ENCODE results near the gene MPZL3. TPM values are rescaled to one million over a fixed set of nuclear protein-coding genes. Genes with fewer than 3 reads are reported as not detected.
A peak's percentile ranks its signal among the peaks of the same experiment; 100 is the strongest.

The MPZL3 gene
- polyA plus RNA-seq, 1 donor, result 16.7 TPM

DNA sequence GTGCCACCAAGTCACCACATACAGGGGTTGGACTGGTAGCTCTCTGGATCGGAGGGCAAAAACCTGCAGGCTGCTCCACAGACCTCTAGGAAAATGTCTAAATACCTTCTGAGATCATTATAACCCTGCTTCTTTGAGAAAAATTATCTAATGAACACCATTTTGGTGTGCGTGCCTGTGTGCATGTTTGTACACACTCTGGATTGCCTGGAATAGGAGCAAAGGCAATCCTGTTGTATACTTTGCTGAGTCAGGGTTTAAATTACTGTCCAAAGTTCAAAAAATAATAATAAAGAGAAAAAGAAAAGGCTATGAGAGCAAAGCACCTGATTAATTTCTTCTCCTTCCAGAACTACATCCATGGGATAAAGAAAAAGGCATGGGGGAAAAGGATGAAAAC lies 38.4 kb downstream of the MPZL3 start:
- H3K4me3 ChIP-seq (ENCODE audit: low read length), result no peak overlapping the region

GRCh38 chr11:118213201-118213600 lies 39.0 kb downstream of the MPZL3 start:
- 80% methylated on average over 2 of the region's 4 CpGs for whole genome bisulfite sequencing (ENCODE audit: insufficient coverage, low lambda C conversion rate)
- Histone ChIP-seq H3K4me1 (ENCODE audit: control insufficient read depth, insufficient read depth, low read length) (peaks cover 53% of the 10 kb centered on the region), H3K27ac (ENCODE audit: low read length) (peak overlapping the region; percentile 95), H3K36me3 (ENCODE audit: control insufficient read depth, insufficient read depth, low read length) (no peaks in the 10 kb centered on the region), H3K27me3 (ENCODE audit: control insufficient read depth, insufficient read depth, low read length) (no peaks in the 10 kb centered on the region), H3K4me3 (ENCODE audit: low read length) (no peak overlapping the region), H3K9me3 (ENCODE audit: control insufficient read depth, low read depth, low read length) (no peaks in the 10 kb centered on the region)
- no peak for DNase-seq

More for the DNA sequence above, 38.4 kb downstream of the MPZL3 start:
- WGBS (ENCODE audit: insufficient coverage, low lambda C conversion rate), result no CpG with 5 or more reads among the region's 2 CpGs
- Histone ChIP-seq H3K4me1 (ENCODE audit: control insufficient read depth, insufficient read depth, low read length) (peaks cover 53% of the 10 kb centered on the region), H3K9me3 (ENCODE audit: control insufficient read depth, low read depth, low read length) (no peaks in the 10 kb centered on the region), H3K27me3 (ENCODE audit: control insufficient read depth, insufficient read depth, low read length) (no peaks in the 10 kb centered on the region), H3K27ac (ENCODE audit: low read length) (peak overlapping the region; percentile 95), H3K36me3 (ENCODE audit: control insufficient read depth, insufficient read depth, low read length) (no peaks in the 10 kb centered on the region)
- peak; percentile 66 to 88 for DNase-seq

GRCh38 chr11:118212781-118213191 lies 39.4 kb downstream of the MPZL3 start:
- Histone ChIP-seq H3K4me1 (ENCODE audit: control insufficient read depth, insufficient read depth, low read length) (peaks cover 53% of the 10 kb centered on the region), H3K36me3 (ENCODE audit: control insufficient read depth, insufficient read depth, low read length) (no peaks in the 10 kb centered on the region), H3K27ac (ENCODE audit: low read length) (peak overlapping the region; percentile 95), H3K27me3 (ENCODE audit: control insufficient read depth, insufficient read depth, low read length) (no peaks in the 10 kb centered on the region), H3K4me3 (ENCODE audit: low read length) (no peak overlapping the region), H3K9me3 (ENCODE audit: control insufficient read depth, low read depth, low read length) (no peaks in the 10 kb centered on the region)
- no CpG with 5 or more reads among the region's 2 CpGs for WGBS (ENCODE audit: insufficient coverage, low lambda C conversion rate)
- no peak for DNase-seq

DNA sequence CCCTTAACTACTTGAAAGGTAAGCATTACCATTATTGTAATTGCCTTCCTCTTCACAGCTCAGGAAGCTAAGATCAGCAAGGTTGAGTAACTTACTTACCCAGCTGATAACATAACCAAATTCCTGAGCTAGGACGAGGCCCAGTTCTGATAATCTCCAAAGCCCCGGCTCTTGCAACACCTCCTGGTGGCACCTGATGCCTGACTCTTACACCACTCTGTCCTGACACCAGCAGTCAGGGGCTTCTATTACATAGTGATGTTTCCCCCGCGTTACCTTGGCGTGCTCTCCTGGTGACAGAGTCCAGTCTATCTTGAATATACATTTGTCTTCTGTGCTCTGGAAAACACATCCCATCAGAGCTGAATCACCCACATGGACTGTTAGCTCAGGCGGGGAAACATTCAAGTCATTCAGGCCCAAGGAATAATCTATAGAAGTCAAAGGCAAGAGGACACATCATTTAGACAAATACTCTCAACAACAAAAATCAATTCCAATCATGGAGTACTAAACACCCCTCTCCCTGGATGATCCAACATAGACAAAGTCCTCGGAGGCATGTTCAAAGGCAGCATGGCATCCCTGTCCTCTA lies 39.9 kb downstream of the MPZL3 start:
- H3K27ac ChIP-seq (ENCODE audit: low read length), result peak overlapping the region; percentile 95
- no peak overlapping the region for H3K4me3 ChIP-seq (ENCODE audit: low read length)
- WGBS (ENCODE audit: insufficient coverage, low lambda C conversion rate), result no CpG with 5 or more reads among the region's 7 CpGs
- H3K4me1 ChIP-seq (ENCODE audit: control insufficient read depth, insufficient read depth, low read length), result peaks cover 54% of the 10 kb centered on the region
- H3K36me3 ChIP-seq (ENCODE audit: control insufficient read depth, insufficient read depth, low read length), result no peaks in the 10 kb centered on the region
- H3K27me3 ChIP-seq (ENCODE audit: control insufficient read depth, insufficient read depth, low read length), result no peaks in the 10 kb centered on the region
- H3K9me3 ChIP-seq (ENCODE audit: control insufficient read depth, low read depth, low read length), result no peaks in the 10 kb centered on the region
- peak; percentile 95 to 98 for DNase-seq

DNA sequence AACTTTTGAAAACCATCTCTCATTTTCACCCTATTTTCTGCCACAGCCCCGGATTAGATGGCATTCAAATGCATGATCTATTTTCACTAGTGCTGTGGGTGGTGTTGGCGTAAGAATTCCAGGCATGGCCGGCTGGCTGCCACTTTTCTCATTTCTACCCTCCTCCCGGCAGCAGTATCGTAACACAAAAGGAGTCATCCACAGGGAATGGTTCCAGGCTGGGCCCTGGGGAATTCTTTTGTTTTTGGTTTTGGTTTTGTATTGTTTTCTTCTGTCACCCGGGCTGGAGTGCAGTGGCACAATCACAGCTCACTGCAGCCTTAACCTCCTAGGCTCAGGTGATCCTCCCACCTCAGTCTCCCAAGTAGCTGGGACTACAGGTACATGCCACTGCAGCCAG lies 41.2 kb downstream of the MPZL3 start:
- 80% methylated on average over 1 of the region's 6 CpGs for WGBS (ENCODE audit: insufficient coverage, low lambda C conversion rate)
- DNase-seq, result no peak
- no peaks in the 10 kb centered on the region for H3K27me3 ChIP-seq (ENCODE audit: control insufficient read depth, insufficient read depth, low read length)
- no peaks in the 10 kb centered on the region for H3K36me3 ChIP-seq (ENCODE audit: control insufficient read depth, insufficient read depth, low read length)
- H3K27ac ChIP-seq (ENCODE audit: low read length), result peak overlapping the region; percentile 95
- H3K9me3 ChIP-seq (ENCODE audit: control insufficient read depth, low read depth, low read length), result no peaks in the 10 kb centered on the region
- H3K4me1 ChIP-seq (ENCODE audit: control insufficient read depth, insufficient read depth, low read length), result peaks cover 65% of the 10 kb centered on the region
- no peak overlapping the region for H3K4me3 ChIP-seq (ENCODE audit: low read length)

GRCh38 chr11:118210323-118210722 lies 41.8 kb downstream of the MPZL3 start:
- Histone ChIP-seq H3K27me3 (ENCODE audit: control insufficient read depth, insufficient read depth, low read length) (no peaks in the 10 kb centered on the region), H3K36me3 (ENCODE audit: control insufficient read depth, insufficient read depth, low read length) (no peaks in the 10 kb centered on the region), H3K4me3 (ENCODE audit: low read length) (no peak overlapping the region), H3K27ac (ENCODE audit: low read length) (peak overlapping the region; percentile 95), H3K9me3 (ENCODE audit: control insufficient read depth, low read depth, low read length) (no peaks in the 10 kb centered on the region), H3K4me1 (ENCODE audit: control insufficient read depth, insufficient read depth, low read length) (peaks cover 67% of the 10 kb centered on the region)
- no CpG with 5 or more reads among the region's 7 CpGs for WGBS (ENCODE audit: insufficient coverage, low lambda C conversion rate)
- no peak for DNase-seq

DNA sequence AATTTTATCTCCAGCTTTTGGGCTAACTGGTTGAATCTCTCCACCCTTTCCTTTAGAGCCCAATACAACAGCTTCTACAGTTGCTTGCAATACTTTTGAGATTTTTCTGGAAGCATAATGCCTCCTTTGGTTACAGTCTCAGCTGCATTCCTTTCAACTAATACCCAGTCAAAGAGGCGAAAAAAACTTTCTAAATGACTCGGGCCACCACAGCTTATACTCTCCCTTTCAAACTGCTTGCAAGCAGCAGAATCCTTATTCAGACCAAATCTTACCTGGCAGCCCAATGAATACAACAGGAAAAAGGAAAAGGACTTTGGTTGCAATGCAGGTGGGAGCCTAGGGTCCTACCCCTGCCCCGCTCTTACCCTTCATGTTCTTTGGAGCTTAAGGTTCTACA lies 43.1 kb downstream of the MPZL3 start:
- H3K9me3 ChIP-seq (ENCODE audit: control insufficient read depth, low read depth, low read length), result no peaks in the 10 kb centered on the region
- no peak overlapping the region for H3K4me3 ChIP-seq (ENCODE audit: low read length)
- H3K4me1 ChIP-seq (ENCODE audit: control insufficient read depth, insufficient read depth, low read length), result peaks cover 65% of the 10 kb centered on the region
- WGBS (ENCODE audit: insufficient coverage, low lambda C conversion rate), result no CpG with 5 or more reads among the region's 3 CpGs
- DNase-seq, result no peak
- H3K27ac ChIP-seq (ENCODE audit: low read length), result no peak overlapping the region
- no peaks in the 10 kb centered on the region for H3K27me3 ChIP-seq (ENCODE audit: control insufficient read depth, insufficient read depth, low read length)
- H3K36me3 ChIP-seq (ENCODE audit: control insufficient read depth, insufficient read depth, low read length), result no peaks in the 10 kb centered on the region

DNA sequence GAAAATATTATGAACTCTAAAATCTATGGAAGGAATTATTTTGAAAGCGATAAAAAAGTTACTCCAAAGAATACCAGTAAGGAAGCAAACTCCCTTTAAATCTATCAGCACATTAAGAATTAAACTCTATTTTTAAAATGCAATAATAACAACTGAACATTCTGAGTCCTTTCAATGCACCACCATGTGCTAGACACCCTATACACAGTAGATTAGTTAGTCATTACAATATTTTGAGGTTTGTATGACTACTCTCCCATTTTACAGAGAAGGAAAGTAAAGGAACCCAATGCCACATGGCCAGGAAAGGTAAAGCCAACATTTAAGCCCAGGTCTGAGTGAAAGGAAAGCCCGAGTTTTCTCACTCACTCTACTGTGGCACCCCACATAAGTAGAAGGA lies 45.1 kb downstream of the MPZL3 start:
- 100% methylated on average over 1 of the region's 2 CpGs for WGBS (ENCODE audit: insufficient coverage, low lambda C conversion rate)
- peak overlapping the region; percentile 85 for H3K27ac ChIP-seq (ENCODE audit: low read length)
- no peak overlapping the region for H3K4me3 ChIP-seq (ENCODE audit: low read length)
- DNase-seq, result no peak
- H3K36me3 ChIP-seq (ENCODE audit: control insufficient read depth, insufficient read depth, low read length), result no peaks in the 10 kb centered on the region
- H3K27me3 ChIP-seq (ENCODE audit: control insufficient read depth, insufficient read depth, low read length), result no peaks in the 10 kb centered on the region
- peaks cover 66% of the 10 kb centered on the region for H3K4me1 ChIP-seq (ENCODE audit: control insufficient read depth, insufficient read depth, low read length)
- no peaks in the 10 kb centered on the region for H3K9me3 ChIP-seq (ENCODE audit: control insufficient read depth, low read depth, low read length)

DNA sequence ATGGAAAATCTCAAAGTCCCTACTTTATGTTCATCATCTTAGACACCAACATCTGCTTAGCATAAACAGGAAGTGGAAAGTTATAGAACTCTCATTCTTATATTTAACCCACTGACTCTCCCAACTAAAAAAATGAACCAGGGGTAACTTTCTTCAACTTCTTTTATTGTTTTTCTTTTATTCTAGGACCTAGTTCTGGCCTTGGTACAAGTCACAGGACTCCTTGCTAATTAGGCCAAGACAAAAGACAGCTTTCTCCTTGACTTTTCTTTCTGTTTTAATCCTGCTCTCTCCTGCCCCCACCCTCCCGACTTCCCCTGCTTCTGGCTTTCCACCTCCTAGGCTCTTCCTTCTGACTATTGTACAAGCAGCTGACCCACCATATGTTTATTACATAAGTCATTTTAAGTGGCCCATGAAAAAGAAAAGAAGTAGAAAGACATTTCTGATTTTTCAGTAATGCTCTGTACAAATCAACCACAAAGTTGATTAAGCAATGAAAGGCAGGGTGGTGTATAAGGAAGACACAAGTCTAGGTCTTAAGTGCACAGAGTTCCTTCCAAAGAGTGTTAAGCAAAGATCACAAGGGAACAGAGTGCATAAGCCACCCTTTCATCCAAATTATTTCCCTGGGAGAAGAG lies 45.7 kb downstream of the MPZL3 start:
- Histone ChIP-seq H3K9me3 (ENCODE audit: control insufficient read depth, low read depth, low read length) (no peaks in the 10 kb centered on the region), H3K4me3 (ENCODE audit: low read length) (no peak overlapping the region), H3K27ac (ENCODE audit: low read length) (peak overlapping the region; percentile 85), H3K36me3 (ENCODE audit: control insufficient read depth, insufficient read depth, low read length) (no peaks in the 10 kb centered on the region), H3K27me3 (ENCODE audit: control insufficient read depth, insufficient read depth, low read length) (no peaks in the 10 kb centered on the region), H3K4me1 (ENCODE audit: control insufficient read depth, insufficient read depth, low read length) (peaks cover 68% of the 10 kb centered on the region)
- peak; percentile 15 to 53 for DNase-seq
- 40% methylated on average over 1 of the region's 1 CpG for WGBS (ENCODE audit: insufficient coverage, low lambda C conversion rate)

DNA sequence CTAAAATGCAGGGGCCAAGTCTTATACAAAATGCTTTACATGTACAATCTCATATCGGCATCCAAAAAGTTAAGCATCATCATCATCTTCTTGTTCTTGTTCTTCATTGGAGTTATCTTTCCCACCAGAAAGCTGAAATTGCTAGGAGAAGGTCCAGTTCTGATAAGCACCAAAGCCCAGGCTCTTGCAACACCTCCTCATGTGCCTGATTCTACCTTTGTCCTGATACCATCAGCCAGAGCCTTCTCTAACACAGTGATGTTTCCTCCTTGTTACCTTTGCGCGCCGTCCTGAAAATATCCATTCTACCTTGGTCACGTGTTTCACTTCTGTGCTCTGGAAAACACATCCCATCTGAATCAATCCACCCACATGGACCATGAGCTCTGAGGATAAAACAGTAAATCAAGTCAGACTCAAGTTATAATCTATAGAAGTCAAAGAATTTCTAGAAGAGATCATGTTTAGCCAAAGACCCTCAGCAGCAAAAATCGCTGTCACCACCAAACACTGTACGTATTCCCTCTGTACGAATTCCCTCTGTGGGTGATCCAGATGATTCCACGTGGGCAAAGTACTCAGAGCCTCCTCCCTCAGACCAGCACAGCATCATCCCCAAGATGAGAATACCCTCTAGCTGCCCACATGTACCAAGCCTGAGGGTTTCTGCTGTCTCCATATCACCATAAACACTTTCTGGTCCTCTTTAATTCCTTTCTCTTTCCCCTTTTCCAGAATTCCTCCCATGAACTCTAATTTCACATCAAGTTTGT lies 46.4 kb downstream of the MPZL3 start:
- Histone ChIP-seq H3K27me3 (ENCODE audit: control insufficient read depth, insufficient read depth, low read length) (no peaks in the 10 kb centered on the region), H3K4me1 (ENCODE audit: control insufficient read depth, insufficient read depth, low read length) (peaks cover 64% of the 10 kb centered on the region), H3K36me3 (ENCODE audit: control insufficient read depth, insufficient read depth, low read length) (no peaks in the 10 kb centered on the region), H3K27ac (ENCODE audit: low read length) (peak overlapping the region; percentile 85), H3K9me3 (ENCODE audit: control insufficient read depth, low read depth, low read length) (no peaks in the 10 kb centered on the region), H3K4me3 (ENCODE audit: low read length) (no peak overlapping the region)
- no CpG with 5 or more reads among the region's 9 CpGs for WGBS (ENCODE audit: insufficient coverage, low lambda C conversion rate)
- DNase-seq, result peak; percentile 78 to 85

All from large intestine (tissue), 3 donors.